WTC11 (cell line): Measurements from ENCODE around the gene COL4A5. TPM values are rescaled to one million over a fixed set of nuclear protein-coding genes. Genes with fewer than 3 reads are reported as not detected.

ENCODE experiments used
- ATAC-seq: fragments of 200-7000 bp; cut with Tn5 transposase; 2 replicates; pipeline ENCODE4 v1.10.0; 2021; ENCODE audit warnings: mild to moderate bottlenecking, moderate library complexity
- CTCF ChIA-PET: fragments of 300-600 bp; sonication (Branson Sonifier 250); formaldehyde crosslinking; loops from one replicate; lab custom pipeline; 2021; ENCODE audit warnings: antibody characterized with exemption; lab: Charles Lee
- POLR2A ChIA-PET: fragments of 350-600 bp; sonication (Branson Sonifier 250); formaldehyde crosslinking; loops from one replicate; lab custom pipeline; 2021; ENCODE audit warnings: antibody characterized with exemption; lab: Charles Lee
- DNase-seq: peaks from one replicate; pipeline ENCODE4 v3.0.0; 2021; ENCODE audit warnings: low spot score
- H3K27ac Mint-ChIP-seq: 2 replicates; pipeline ENCODE4 v1.8.0; 2021; ENCODE audit warnings: mixed read lengths
- H3K27me3 Mint-ChIP-seq: 2 replicates; pipeline ENCODE4 v1.8.0; 2021; ENCODE audit warnings: low read depth, mild to moderate bottlenecking, moderate library complexity, mixed read lengths
- H3K36me3 Mint-ChIP-seq: 2 replicates; pipeline ENCODE4 v1.8.0; 2021; ENCODE audit warnings: mixed read lengths
- H3K4me1 Mint-ChIP-seq: 2 replicates; pipeline ENCODE4 v1.8.0; 2022; ENCODE audit warnings: mixed read lengths
- H3K4me3 Mint-ChIP-seq: 2 replicates; pipeline ENCODE4 v1.8.0; 2021; ENCODE audit warnings: mild to moderate bottlenecking, moderate library complexity, mixed read lengths
- H3K9me3 Mint-ChIP-seq: 2 replicates; pipeline ENCODE4 v1.8.0; 2021; ENCODE audit warnings: mixed read lengths
- CREM ChIP-seq: sonication (generic); formaldehyde crosslinking; IDR thresholded peaks from 2 replicates; pipeline ENCODE4 v1.8.1; 2022; ENCODE audit warnings: mild to moderate bottlenecking, missing genetic modification reagents, moderate library complexity
- ESRRA ChIP-seq: sonication (generic); formaldehyde crosslinking; IDR thresholded peaks from 2 replicates; pipeline ENCODE4 v1.8.1; 2022; ENCODE audit warnings: mild to moderate bottlenecking, missing genetic modification reagents, borderline replicate concordance
- FOXP1 ChIP-seq: sonication (generic); formaldehyde crosslinking; IDR thresholded peaks from 2 replicates; pipeline ENCODE4 v1.8.0; 2022; ENCODE audit warnings: missing genetic modification reagents, mild to moderate bottlenecking, moderate library complexity, borderline replicate concordance
- JUN ChIP-seq: sonication (generic); formaldehyde crosslinking; IDR thresholded peaks from 2 replicates; pipeline ENCODE4 v1.8.0; 2023; ENCODE audit warnings: mild to moderate bottlenecking, missing genetic modification reagents
- KAT7 ChIP-seq: sonication (generic); formaldehyde crosslinking; IDR thresholded peaks from 2 replicates; pipeline ENCODE4 v1.8.1; 2023; ENCODE audit warnings: missing genetic modification reagents, mild to moderate bottlenecking, borderline replicate concordance
- PRRX2 ChIP-seq: fragments of 250-450 bp; sonication (Bioruptor Pico); IDR thresholded peaks from 2 replicates; pipeline ENCODE4 v1.8.0; 2021; ENCODE audit warnings: mild to moderate bottlenecking
- SMAD4 ChIP-seq: sonication (generic); formaldehyde crosslinking; IDR thresholded peaks from 2 replicates; pipeline ENCODE4 v1.8.0; 2022; ENCODE audit warnings: mild to moderate bottlenecking, missing genetic modification reagents
- TCF7 ChIP-seq: sonication (generic); formaldehyde crosslinking; IDR thresholded peaks from 2 replicates; pipeline ENCODE4 v1.8.0; 2022; ENCODE audit warnings: mild to moderate bottlenecking, low read depth, missing genetic modification reagents, moderate library complexity
- ZNF121 ChIP-seq: sonication (generic); formaldehyde crosslinking; IDR thresholded peaks from 2 replicates; pipeline ENCODE4 v1.8.0; 2023; ENCODE audit warnings: missing genetic modification reagents
- ZNF396 ChIP-seq: fragments of 250-450 bp; sonication (Bioruptor Pico); IDR thresholded peaks from 2 replicates; pipeline ENCODE4 v1.8.0; 2021; ENCODE audit warnings: mild to moderate bottlenecking, moderate library complexity, borderline replicate concordance
- ZNF416 ChIP-seq: fragments of 250-450 bp; sonication (Bioruptor Pico); IDR thresholded peaks from 2 replicates; pipeline ENCODE4 v1.9.0; 2021; ENCODE audit warnings: mild to moderate bottlenecking, inconsistent platforms
- total RNA-seq: library from RNA; stranded (reverse); gene quantifications from 3 replicates; pipeline ENCODE4 v1.2.3, GENCODE V29; 2021
- TF ChIP-seq, protein P1 (sequence below): sonication (generic); formaldehyde crosslinking; IDR thresholded peaks from 2 replicates; pipeline ENCODE4 v1.8.1; 2023; ENCODE audit warnings: mild to moderate bottlenecking, moderate library complexity, missing genetic modification reagents
- TF ChIP-seq, protein P2 (sequence below): sonication (generic); formaldehyde crosslinking; IDR thresholded peaks from 2 replicates; pipeline ENCODE4 v1.8.1; 2022; ENCODE audit warnings: missing genetic modification reagents, borderline replicate concordance
- TF ChIP-seq, protein P3 (sequence below): fragments of 250-450 bp; sonication (Bioruptor Pico); IDR thresholded peaks from 2 replicates; pipeline ENCODE4 v1.9.0; 2021; ENCODE audit warnings: mild to moderate bottlenecking, borderline replicate concordance
- TF ChIP-seq, protein P4 (sequence below): sonication (generic); formaldehyde crosslinking; conservative IDR thresholded peaks from 2 replicates; pipeline ENCODE4 v1.8.1; 2023; ENCODE audit warnings: mild to moderate bottlenecking, low read depth, missing genetic modification reagents, moderate library complexity
- TF ChIP-seq, protein P5 (sequence below): fragments of 250-450 bp; sonication (Bioruptor Pico); conservative IDR thresholded peaks from 2 replicates; pipeline ENCODE4 v1.9.0; 2021; ENCODE audit warnings: mild to moderate bottlenecking
- TF ChIP-seq, protein P6 (sequence below): sonication (generic); formaldehyde crosslinking; IDR thresholded peaks from 2 replicates; pipeline ENCODE4 v1.8.0; 2022; ENCODE audit warnings: mild to moderate bottlenecking, missing genetic modification reagents

The COL4A5 gene
- total RNA-seq, 1 experiment from 2014 or later: 30.7 TPM

DNA sequence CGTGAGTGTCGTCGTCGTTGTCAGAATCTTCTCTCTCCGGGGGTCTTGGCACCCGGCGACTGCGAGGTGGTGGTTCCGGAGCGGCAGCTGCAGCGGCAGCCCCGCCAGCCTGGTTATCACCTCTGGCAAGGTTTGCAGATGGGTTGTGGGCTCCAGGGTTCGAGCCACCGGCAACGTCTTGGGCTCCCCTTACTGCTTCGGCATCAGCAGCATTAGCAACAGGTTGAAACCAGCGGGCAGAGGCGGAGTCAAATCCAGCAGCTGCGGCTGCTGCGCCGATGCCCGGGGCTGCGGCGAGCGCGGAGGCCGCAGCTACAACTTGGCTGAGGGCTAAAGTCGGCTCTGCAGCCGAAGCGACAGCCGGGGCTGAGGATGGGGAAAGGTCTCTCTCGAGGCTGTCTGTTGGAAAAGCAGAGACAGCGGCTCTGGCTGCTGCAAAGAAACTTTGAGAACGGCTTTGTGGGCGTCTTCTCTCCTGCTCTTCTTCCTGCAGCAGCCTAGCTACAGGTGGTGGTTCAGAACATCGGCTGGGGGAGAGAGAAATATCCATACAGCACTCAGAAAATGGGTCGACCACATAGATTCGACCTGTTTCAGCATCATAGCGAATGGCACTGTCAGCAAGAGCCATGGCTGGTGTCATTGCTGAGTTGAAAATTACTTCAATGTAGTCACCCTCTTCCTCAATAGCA lies 293.1 kb downstream of the COL4A5 start:
- POLR2A ChIA-PET: no interaction called here
- TF ChIP-seq FOXP1: peak; percentile 38; the same call in 1 of the 2 replicates
- TF ChIP-seq, protein P1, sequence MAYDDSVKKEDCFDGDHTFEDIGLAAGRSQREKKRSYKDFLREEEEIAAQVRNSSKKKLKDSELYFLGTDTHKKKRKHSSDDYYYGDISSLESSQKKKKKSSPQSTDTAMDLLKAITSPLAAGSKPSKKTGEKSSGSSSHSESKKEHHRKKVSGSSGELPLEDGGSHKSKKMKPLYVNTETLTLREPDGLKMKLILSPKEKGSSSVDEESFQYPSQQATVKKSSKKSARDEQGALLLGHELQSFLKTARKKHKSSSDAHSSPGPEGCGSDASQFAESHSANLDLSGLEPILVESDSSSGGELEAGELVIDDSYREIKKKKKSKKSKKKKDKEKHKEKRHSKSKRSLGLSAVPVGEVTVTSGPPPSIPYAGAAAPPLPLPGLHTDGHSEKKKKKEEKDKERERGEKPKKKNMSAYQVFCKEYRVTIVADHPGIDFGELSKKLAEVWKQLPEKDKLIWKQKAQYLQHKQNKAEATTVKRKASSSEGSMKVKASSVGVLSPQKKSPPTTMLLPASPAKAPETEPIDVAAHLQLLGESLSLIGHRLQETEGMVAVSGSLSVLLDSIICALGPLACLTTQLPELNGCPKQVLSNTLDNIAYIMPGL: no peak
- TF ChIP-seq, all 79 proteins: peak for 1
- Mint-ChIP-seq H3K36me3 (peaks cover 23% of the 10 kb centered on the region), H3K9me3 (no peaks in the 10 kb centered on the region), H3K4me1 (peaks cover 52% of the 10 kb centered on the region), H3K27me3 (peaks cover 32% of the 10 kb centered on the region), H3K27ac (no peak overlapping the region), H3K4me3 (peak overlapping the region; percentile 72)
- DNase-seq (peak; percentile 53), ATAC-seq (0 out of 2 replicates have a peak, but pooled peaks have one; percentile 3)
- CTCF ChIA-PET: interaction anchor here (1.1 to 5.4 kb wide), 2 partner anchors 33 to 317 kb away, joined by 5 to 41 read pairs; no protein-coding TSS in a partner anchor

DNA sequence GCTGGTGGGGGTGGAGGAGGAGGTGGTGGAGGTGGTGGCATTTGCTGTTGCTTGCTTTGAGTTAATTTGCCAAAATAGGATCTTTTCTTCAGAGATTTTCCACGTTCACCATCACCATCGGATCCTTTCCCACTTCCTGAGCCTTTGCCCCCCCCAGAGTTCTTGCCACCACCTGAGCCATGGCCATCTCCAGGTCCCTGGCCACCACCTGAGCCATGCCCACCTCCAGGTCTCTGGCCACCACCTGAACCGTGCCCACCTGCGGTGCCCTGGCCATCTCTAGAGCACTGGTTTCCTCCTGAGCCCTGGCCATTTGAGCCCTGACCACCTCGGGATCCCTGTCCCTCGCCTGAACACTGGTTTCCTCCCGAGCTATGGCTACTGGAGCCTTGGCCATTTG lies 294.8 kb downstream of the COL4A5 start:
- Mint-ChIP-seq H3K27me3 (peaks cover 32% of the 10 kb centered on the region), H3K4me3 (peak overlapping the region; percentile 78), H3K36me3 (peaks cover 23% of the 10 kb centered on the region), H3K27ac (no peak overlapping the region), H3K9me3 (no peaks in the 10 kb centered on the region), H3K4me1 (peaks cover 40% of the 10 kb centered on the region)
- CTCF ChIA-PET: interaction anchor here (0.7 to 5.4 kb wide), 4 partner anchors 8 to 739 kb away, joined by 3 to 41 read pairs (median 8); no protein-coding TSS in a partner anchor
- no peak for DNase-seq
- POLR2A ChIA-PET: no interaction called here
- no peak for ATAC-seq
- TF ChIP-seq, protein P2, sequence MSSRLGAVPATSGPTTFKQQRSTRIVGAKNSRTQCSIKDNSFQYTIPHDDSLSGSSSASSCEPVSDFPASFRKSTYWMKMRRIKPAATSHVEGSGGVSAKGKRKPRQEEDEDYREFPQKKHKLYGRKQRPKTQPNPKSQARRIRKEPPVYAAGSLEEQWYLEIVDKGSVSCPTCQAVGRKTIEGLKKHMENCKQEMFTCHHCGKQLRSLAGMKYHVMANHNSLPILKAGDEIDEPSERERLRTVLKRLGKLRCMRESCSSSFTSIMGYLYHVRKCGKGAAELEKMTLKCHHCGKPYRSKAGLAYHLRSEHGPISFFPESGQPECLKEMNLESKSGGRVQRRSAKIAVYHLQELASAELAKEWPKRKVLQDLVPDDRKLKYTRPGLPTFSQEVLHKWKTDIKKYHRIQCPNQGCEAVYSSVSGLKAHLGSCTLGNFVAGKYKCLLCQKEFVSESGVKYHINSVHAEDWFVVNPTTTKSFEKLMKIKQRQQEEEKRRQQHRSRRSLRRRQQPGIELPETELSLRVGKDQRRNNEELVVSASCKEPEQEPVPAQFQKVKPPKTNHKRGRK (CRISPR knock-in tag): no peak
- TF ChIP-seq TCF7 (no peak), KAT7 (CRISPR knock-in tag) (no peak), ESRRA (CRISPR knock-in tag) (no peak), ZNF396 (CRISPR knock-in tag) (no peak), JUN (CRISPR knock-in tag) (no peak), SMAD4 (CRISPR knock-in tag) (no peak), CREM (CRISPR knock-in tag) (no peak), ZNF121 (CRISPR knock-in tag) (no peak), ZNF416 (CRISPR knock-in tag) (no peak), PRRX2 (CRISPR knock-in tag) (no peak)
- TF ChIP-seq, protein P3, sequence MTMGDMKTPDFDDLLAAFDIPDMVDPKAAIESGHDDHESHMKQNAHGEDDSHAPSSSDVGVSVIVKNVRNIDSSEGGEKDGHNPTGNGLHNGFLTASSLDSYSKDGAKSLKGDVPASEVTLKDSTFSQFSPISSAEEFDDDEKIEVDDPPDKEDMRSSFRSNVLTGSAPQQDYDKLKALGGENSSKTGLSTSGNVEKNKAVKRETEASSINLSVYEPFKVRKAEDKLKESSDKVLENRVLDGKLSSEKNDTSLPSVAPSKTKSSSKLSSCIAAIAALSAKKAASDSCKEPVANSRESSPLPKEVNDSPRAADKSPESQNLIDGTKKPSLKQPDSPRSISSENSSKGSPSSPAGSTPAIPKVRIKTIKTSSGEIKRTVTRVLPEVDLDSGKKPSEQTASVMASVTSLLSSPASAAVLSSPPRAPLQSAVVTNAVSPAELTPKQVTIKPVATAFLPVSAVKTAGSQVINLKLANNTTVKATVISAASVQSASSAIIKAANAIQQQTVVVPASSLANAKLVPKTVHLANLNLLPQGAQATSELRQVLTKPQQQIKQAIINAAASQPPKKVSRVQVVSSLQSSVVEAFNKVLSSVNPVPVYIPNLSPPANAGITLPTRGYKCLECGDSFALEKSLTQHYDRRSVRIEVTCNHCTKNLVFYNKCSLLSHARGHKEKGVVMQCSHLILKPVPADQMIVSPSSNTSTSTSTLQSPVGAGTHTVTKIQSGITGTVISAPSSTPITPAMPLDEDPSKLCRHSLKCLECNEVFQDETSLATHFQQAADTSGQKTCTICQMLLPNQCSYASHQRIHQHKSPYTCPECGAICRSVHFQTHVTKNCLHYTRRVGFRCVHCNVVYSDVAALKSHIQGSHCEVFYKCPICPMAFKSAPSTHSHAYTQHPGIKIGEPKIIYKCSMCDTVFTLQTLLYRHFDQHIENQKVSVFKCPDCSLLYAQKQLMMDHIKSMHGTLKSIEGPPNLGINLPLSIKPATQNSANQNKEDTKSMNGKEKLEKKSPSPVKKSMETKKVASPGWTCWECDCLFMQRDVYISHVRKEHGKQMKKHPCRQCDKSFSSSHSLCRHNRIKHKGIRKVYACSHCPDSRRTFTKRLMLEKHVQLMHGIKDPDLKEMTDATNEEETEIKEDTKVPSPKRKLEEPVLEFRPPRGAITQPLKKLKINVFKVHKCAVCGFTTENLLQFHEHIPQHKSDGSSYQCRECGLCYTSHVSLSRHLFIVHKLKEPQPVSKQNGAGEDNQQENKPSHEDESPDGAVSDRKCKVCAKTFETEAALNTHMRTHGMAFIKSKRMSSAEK: no peak
- TF ChIP-seq, protein P4, sequence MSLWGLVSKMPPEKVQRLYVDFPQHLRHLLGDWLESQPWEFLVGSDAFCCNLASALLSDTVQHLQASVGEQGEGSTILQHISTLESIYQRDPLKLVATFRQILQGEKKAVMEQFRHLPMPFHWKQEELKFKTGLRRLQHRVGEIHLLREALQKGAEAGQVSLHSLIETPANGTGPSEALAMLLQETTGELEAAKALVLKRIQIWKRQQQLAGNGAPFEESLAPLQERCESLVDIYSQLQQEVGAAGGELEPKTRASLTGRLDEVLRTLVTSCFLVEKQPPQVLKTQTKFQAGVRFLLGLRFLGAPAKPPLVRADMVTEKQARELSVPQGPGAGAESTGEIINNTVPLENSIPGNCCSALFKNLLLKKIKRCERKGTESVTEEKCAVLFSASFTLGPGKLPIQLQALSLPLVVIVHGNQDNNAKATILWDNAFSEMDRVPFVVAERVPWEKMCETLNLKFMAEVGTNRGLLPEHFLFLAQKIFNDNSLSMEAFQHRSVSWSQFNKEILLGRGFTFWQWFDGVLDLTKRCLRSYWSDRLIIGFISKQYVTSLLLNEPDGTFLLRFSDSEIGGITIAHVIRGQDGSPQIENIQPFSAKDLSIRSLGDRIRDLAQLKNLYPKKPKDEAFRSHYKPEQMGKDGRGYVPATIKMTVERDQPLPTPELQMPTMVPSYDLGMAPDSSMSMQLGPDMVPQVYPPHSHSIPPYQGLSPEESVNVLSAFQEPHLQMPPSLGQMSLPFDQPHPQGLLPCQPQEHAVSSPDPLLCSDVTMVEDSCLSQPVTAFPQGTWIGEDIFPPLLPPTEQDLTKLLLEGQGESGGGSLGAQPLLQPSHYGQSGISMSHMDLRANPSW: no peak
- TF ChIP-seq, protein P5, sequence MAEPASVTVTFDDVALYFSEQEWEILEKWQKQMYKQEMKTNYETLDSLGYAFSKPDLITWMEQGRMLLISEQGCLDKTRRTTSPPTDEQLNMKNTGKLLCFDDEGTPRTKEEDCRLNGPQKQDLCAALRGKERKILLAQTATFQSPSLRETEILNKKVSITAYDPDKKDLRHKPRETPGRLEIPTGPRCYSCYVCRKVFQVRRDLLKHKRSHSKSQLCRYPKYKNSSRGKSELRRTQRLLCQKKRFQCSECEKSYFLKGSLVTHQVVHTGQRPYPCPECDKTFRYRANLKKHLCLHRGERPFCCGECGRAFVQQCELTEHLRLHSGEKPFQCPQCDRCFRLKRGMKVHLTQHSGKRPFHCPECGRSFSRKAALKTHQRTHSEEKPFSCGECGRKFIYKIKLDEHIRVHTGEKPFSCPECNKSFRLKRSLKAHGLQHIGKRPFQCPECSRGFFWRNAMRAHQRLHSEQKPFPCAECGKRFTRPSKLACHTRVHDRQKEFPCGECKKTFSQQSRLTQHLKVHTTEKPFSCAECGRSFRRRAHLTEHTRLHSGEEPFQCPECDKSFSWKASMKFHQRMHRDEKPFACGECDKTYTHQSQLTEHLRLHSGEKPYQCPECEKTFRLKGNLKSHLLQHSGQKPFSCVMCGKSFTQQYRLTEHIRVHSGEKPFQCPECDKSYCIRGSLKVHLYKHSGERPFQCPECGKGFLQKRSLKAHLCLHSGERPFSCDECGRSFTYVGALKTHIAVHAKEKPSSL (CRISPR knock-in tag): no peak
- TF ChIP-seq, protein P6, sequence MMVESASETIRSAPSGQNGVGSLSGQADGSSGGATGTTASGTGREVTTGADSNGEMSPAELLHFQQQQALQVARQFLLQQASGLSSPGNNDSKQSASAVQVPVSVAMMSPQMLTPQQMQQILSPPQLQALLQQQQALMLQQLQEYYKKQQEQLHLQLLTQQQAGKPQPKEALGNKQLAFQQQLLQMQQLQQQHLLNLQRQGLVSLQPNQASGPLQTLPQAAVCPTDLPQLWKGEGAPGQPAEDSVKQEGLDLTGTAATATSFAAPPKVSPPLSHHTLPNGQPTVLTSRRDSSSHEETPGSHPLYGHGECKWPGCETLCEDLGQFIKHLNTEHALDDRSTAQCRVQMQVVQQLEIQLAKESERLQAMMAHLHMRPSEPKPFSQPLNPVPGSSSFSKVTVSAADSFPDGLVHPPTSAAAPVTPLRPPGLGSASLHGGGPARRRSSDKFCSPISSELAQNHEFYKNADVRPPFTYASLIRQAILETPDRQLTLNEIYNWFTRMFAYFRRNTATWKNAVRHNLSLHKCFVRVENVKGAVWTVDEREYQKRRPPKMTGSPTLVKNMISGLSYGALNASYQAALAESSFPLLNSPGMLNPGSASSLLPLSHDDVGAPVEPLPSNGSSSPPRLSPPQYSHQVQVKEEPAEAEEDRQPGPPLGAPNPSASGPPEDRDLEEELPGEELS (CRISPR knock-in tag): no peak
